Epidermal melanocyte (primary cell): Measurements from ENCODE around the gene TACC2.

Experiments used
- DNase-seq: peaks from one replicate; pipeline ENCODE4 v3.0.0; 2011; ENCODE audit warnings: low spot score; ENCODE audit not compliant: insufficient read length

Gene TACC2

GRCh38 chr10:122120008-122120744 lies 131.2 kb downstream of the TACC2 start:
- no peak for DNase-seq

GRCh38 chr10:122121059-122121458 lies 132.1 kb downstream of the TACC2 start:
- DNase-seq = no peak

DNA sequence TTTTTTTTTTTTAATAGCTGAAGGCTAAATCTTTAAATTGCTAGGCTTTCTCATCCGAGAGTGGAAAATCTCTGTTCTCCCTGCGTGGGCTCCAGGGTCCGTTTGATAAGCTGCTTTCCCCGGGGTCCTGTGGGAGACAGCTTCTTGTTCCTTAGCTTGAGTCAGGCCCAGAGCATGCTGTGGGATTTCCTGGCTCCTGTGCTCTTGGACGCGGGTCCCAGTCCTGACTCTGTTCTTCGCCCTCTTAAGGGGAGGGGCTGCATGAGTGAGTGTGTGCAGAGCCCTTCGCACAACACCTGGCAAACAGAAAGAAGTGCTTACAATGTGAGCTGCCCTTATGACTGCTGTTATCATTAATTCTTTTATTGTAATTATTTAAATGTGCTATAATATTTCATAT lies 133.5 kb downstream of the TACC2 start:
- no peak for DNase-seq

DNA sequence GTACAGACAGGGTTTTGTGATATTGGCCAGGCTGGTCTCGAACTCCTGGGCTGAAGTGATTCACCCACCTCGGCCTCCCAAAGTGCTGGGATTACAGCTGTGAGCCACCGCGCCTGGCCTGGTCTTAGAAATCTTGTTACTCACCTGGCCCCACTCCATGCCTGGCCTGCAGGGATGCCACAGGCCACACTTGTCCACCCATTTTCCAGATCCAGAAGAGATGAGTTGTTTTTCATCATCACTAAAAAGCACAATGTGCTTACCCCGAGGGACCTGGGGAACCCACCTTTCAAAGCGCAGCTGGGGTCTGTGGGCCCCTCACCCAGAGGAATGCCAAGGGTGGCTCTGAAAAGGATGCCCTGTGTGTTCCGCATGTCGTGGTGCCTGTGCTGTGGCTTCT lies 134.2 kb downstream of the TACC2 start:
- DNase-seq = no peak

DNA sequence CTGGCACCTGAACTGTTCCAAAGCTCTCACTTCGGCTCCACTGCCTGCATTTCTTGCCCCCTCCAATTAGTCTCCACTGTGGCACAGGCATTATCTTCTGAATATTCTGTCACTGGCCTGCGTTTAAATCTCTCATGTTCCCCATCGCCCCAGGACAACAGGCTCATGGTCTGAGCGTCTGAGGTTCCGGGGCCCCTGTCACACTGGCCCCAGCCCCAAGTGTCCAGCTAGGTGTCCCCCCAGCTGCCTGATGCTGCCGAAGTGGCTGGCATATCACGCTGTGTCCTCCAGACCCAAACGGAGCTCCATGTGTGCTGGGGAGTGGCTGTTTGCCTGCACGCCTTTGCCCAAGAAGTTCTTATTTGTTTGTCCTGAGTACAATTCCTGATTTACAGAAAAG lies 135.4 kb downstream of the TACC2 start:
- no peak for DNase-seq

DNA sequence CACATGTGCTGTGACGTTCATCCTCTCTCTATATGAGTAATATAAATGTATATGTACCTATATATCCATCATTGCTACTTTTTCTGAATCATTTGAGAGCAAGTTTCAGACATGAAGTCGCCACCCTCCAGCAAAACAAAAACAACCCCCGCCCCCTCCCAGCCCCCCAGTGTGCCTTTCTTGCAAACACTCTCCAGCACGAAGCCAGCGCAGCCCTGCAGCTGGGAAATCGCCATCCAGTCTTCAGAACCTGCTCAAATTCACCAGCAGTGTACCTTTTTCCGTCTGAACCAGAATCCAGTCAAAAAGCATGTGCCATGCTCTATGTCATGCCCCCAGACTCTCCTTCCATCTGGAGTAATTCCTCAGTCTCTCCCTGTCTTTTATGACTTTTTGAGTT lies 135.8 kb downstream of the TACC2 start:
- no peak for DNase-seq

- peak; percentile 69 for DNase-seq
Measured at GRCh38 chr10:122126763-122127659, 138.0 kb downstream of the TACC2 start.

- DNase-seq = no peak
Measured at GRCh38 chr10:122127943-122128342, 139.0 kb downstream of the TACC2 start.

DNA sequence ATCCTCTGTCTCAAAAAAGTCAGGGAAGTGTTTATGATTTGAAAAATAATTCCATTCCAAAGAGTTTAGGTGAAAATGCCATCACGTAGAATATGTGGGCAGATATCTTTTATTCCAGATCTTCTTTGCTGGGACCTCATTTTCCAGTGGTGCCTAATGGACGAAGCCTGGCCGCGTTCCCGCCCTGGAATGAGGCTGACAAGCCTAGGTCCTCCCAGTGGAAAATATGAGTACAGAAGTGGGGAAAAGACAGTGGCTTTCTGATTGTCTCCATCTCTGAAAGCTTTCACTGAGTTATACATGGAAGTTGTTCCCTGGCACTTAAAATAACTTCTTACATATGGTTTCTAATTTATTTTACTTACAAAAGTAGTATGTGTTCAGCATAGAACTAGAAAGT lies 139.4 kb downstream of the TACC2 start:
- no peak for DNase-seq

DNA sequence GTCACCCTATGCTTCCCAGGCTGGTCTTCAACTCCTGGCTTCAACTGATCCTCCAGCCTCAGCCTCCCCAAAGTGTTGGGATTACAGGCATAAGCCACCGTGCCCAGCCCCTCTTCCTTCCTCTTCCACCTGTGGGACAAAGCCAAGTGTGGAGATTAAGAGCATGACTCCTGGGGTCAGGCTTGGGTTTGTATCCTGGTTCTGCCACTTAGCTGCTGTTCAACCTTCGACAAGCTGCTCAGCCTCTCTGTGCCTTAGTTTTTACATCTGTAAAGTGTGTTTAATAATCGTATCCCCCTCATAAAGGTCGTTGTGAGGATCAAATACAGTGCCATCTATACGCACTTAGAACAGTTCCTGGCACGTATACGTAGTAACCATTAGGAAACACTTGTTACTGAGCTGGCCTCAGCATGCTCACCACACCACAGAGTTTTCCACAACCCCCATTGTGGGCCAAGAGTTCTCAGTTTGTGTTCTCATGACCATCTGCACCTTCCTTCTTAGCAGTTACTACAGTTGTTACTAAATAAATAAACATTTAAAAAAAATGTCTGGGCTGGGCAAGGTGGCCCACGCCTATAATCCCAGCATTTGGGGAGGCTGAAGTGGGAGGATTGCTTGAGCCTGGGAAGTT lies 141.6 kb downstream of the TACC2 start:
- no peak for DNase-seq

DNA sequence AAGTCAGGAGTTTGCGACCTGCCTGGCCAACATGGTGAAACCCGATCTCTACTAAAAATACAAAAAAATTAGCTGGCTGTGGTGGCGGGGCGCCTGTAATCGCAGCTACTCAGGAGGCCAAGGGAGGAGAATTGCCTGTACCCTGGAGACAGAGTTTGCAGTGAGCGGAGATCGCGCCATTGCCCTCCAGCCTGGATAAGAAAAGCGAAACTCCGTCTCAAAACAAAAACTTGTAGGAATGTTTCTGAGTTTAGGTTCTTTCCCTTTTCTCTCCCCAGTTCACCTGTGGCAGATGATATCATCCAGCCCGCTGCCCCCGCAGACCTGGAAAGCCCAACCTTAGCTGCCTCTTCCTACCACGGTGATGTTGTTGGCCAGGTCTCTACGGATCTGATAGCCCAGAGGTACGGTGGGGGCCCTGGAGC lies 143.4 kb downstream of the TACC2 start:
- DNase-seq = no peak

GRCh38 chr10:122132882-122133565 lies 144.1 kb downstream of the TACC2 start:
- no peak for DNase-seq

- DNase-seq = no peak
Measured at GRCh38 chr10:122135251-122136025, 146.5 kb downstream of the TACC2 start.

DNA sequence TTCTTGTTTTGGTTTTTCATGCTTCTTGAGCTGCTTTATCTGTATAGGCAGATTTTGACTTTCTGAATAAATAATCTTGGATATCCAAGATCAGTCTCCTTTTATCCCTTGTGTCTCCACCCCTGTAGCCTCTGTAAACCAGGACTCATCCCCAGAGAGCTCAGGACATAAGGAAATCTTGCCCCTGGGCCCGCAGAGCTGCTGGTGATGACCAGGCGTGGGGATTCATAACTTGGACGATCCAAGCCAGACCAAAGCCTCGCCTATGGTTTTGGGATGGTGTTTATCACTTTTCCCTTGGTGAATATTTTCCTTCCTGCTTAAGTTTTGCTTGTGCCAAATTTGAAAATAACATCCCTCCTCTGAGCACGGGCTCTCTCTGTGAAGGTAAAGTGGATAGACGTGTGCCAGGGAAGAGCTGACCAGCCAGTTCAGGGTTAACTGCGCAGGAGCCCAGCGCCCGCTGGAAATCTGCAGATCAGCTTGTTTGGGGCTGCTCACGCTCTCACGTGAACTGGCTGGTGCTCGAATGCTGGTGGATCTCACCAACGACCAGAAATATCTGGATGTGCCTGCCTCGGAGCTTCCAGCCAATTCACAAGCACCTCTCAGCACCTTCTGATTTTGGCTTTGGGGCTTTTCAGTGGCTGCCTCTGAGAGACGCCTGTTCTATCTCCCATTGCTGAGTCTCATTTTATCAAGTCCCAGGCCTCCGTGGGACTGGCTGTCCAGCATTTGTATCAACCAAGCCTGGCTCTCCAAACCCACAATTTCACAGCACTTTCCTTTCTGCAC lies 150.1 kb downstream of the TACC2 start:
- DNase-seq = no peak

DNA sequence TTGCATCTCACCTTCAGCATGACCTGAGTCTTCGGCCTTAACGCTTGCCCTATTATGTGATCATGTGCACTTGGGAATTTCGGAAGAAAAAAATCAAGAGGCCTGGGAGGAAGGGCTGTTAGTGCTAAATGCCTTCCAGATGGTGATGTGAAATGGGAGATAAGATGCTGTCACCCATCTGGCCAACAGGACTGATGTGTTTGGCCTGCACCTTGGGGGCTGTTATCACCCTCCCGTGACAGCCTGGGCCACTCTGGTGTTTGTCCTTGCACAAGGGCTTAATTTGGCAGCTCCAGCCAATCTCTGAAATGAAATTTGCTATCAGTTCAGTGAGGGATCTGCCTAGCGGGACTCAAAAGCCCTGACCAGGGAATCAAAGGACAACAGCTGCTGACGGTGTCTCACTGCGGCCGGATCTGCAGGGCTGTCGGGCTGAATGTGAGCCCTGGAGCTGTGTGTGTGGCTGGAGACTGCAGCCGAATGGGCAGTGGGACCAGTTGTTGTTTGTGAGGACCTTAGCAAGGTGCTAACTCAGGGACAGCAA lies 150.7 kb downstream of the TACC2 start:
- no peak for DNase-seq

- DNase-seq = no peak
Measured at GRCh38 chr10:122140461-122140902, 151.5 kb downstream of the TACC2 start.

- DNase-seq = no peak
Measured at GRCh38 chr10:122140941-122141623, 152.1 kb downstream of the TACC2 start.

DNA sequence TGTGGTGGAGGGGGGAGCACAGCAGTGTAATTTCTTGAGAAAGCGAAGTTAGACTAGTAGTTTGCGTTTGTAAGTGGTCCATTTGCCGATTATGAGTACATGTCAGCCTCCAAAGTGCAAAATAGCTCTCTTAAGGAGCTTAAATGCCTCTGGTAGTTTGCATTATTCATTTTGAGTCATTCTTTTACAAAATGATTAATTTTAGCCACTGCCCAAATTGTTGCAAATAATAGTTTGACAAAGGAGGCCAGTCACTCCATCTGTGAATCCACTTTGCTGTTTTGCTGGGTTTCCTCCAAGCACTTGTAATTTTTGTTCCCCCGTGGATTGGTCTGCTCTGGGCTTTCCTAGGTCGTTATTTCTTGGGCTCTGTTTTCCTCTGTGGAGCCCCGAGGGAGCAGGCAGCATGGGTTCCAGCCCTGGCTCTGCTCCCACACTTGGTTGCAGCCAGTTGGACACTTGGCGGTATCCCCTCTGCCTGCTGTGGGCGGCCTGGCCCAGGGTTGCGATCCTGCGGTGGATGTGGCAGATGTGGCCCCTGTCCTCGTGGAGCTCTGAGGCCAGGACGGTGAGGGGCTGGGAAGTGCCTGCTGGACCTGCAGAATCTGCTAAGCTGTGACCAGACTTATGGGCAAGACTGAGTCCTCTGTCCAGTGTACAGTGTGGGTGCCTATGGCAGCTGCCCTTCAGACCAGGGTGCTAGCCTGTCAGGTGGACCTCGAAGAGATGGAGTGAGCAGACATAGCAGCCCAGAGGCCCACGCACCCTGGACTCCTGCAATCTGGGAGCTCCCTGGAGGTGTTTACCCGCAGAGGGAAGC lies 153.1 kb downstream of the TACC2 start:
- DNase-seq = no peak
